ENCODE measurements around the gene ELOVL6.
A peak's percentile ranks its signal among the peaks of the same experiment; 100 is the strongest.
"Not testable (repeated sequence)": the region's sequence is repeated elsewhere in the genome, so short reads cannot be mapped to it uniquely, and the experiment has no call there.

ELOVL6 gene

GRCh38 chr4:110041735-110042134 lies 156.7 kb downstream of the ELOVL6 start:
- no peaks in the 10 kb centered on the region for H3K36me3 ChIP-seq (ENCODE audit: insufficient read depth)
- no peaks in the 10 kb centered on the region for H3K79me2 ChIP-seq (ENCODE audit: insufficient read depth, low read depth)
- no peaks in the 10 kb centered on the region for H3K4me1 ChIP-seq (ENCODE audit: low read depth, poor library complexity, severe bottlenecking)
- no peak overlapping the region for H3K4me3 ChIP-seq (IDR thresholded peaks at IDR 0.05; ENCODE audit: insufficient read depth, low read depth, low read length)
- no peak overlapping the region for H2AFZ ChIP-seq (ENCODE audit: low read depth)
- no peak overlapping the region for H3K27ac ChIP-seq
- no peak for TF ChIP-seq CTCF (conservative IDR thresholded peaks at IDR 0.05; ENCODE audit: low read depth, low read length)
- no peaks in the 10 kb centered on the region for H4K20me1 ChIP-seq (ENCODE audit: insufficient read depth)
- H3K4me2 ChIP-seq = no peak overlapping the region
- H3K9ac ChIP-seq = no peak overlapping the region
- no peaks in the 10 kb centered on the region for H3K27me3 ChIP-seq (ENCODE audit: insufficient read depth, low read depth)

- not testable (repeated sequence) for H3K9ac ChIP-seq; H3K4me1 ChIP-seq (ENCODE audit: low read depth, poor library complexity, severe bottlenecking)
These were observed 159.3 kb downstream of the ELOVL6 start for GRCh38 chr4:110039164-110039563.

GRCh38 chr4:110034026-110034393 lies 164.4 kb downstream of the ELOVL6 start:
- H3K79me2 ChIP-seq (ENCODE audit: insufficient read depth, low read depth) = no peaks in the 10 kb centered on the region
- H2AFZ ChIP-seq (ENCODE audit: low read depth) = no peak overlapping the region
- H3K9ac ChIP-seq = no peak overlapping the region
- H3K27me3 ChIP-seq (ENCODE audit: insufficient read depth, low read depth) = no peaks in the 10 kb centered on the region
- H4K20me1 ChIP-seq (ENCODE audit: insufficient read depth) = no peaks in the 10 kb centered on the region
- peaks cover 6% of the 10 kb centered on the region for H3K4me1 ChIP-seq (ENCODE audit: low read depth, poor library complexity, severe bottlenecking)
- no peak overlapping the region for H3K4me3 ChIP-seq (IDR thresholded peaks at IDR 0.05; ENCODE audit: insufficient read depth, low read depth, low read length)
- peak overlapping the region; percentile 12; the same call in 1 of the 2 replicates for H3K4me2 ChIP-seq
- TF ChIP-seq CTCF (conservative IDR thresholded peaks at IDR 0.05; ENCODE audit: low read depth, low read length) = no peak
- no peak overlapping the region for H3K27ac ChIP-seq
- H3K36me3 ChIP-seq (ENCODE audit: insufficient read depth) = no peaks in the 10 kb centered on the region

More at GRCh38 chr4:110039164-110039563, 159.3 kb downstream of the ELOVL6 start:
- H4K20me1 ChIP-seq (ENCODE audit: insufficient read depth); H3K4me3 ChIP-seq (IDR thresholded peaks at IDR 0.05; ENCODE audit: insufficient read depth, low read depth, low read length); H3K27ac ChIP-seq; H3K79me2 ChIP-seq (ENCODE audit: insufficient read depth, low read depth); H3K36me3 ChIP-seq (ENCODE audit: insufficient read depth); H3K27me3 ChIP-seq (ENCODE audit: insufficient read depth, low read depth); H2AFZ ChIP-seq (ENCODE audit: low read depth); H3K4me2 ChIP-seq: not testable (repeated sequence)

- Histone ChIP-seq H3K4me2 (0 out of 2 replicates have a peak overlapping the region, but pooled peaks have one; percentile 12), H3K36me3 (ENCODE audit: insufficient read depth) (no peaks in the 10 kb centered on the region), H3K4me1 (ENCODE audit: low read depth, poor library complexity, severe bottlenecking) (peaks cover 6% of the 10 kb centered on the region), H3K9ac (no peak overlapping the region), H3K79me2 (ENCODE audit: insufficient read depth, low read depth) (no peaks in the 10 kb centered on the region), H2AFZ (ENCODE audit: low read depth) (no peak overlapping the region), H3K27ac (no peak overlapping the region), H3K4me3 (IDR thresholded peaks at IDR 0.05; ENCODE audit: insufficient read depth, low read depth, low read length) (no peak overlapping the region), H4K20me1 (ENCODE audit: insufficient read depth) (no peaks in the 10 kb centered on the region), H3K27me3 (ENCODE audit: insufficient read depth, low read depth) (no peaks in the 10 kb centered on the region)
- no peak for TF ChIP-seq CTCF (conservative IDR thresholded peaks at IDR 0.05; ENCODE audit: low read depth, low read length)
These were observed 164.9 kb downstream of the ELOVL6 start for GRCh38 chr4:110033355-110034025.

- H3K9ac ChIP-seq = no peak overlapping the region
- H3K27ac ChIP-seq = no peak overlapping the region
- H2AFZ ChIP-seq (ENCODE audit: low read depth) = no peak overlapping the region
- H3K36me3 ChIP-seq (ENCODE audit: insufficient read depth) = no peaks in the 10 kb centered on the region
- no peak overlapping the region for H3K4me3 ChIP-seq (IDR thresholded peaks at IDR 0.05; ENCODE audit: insufficient read depth, low read depth, low read length)
- peaks cover 6% of the 10 kb centered on the region for H3K4me1 ChIP-seq (ENCODE audit: low read depth, poor library complexity, severe bottlenecking)
- H3K79me2 ChIP-seq (ENCODE audit: insufficient read depth, low read depth) = no peaks in the 10 kb centered on the region
- H3K4me2 ChIP-seq = no peak overlapping the region
- H4K20me1 ChIP-seq (ENCODE audit: insufficient read depth) = no peaks in the 10 kb centered on the region
- TF ChIP-seq CTCF (conservative IDR thresholded peaks at IDR 0.05; ENCODE audit: low read depth, low read length) = no peak
- H3K27me3 ChIP-seq (ENCODE audit: insufficient read depth, low read depth) = no peaks in the 10 kb centered on the region
These were observed 165.8 kb downstream of the ELOVL6 start for GRCh38 chr4:110032603-110033002.

Data from KMS-11 (cell line).